ENCODE data around the gene TERT.

GRCh38 chr5:1285883-1286291 is 9.0 kb downstream of the TERT start:
- TF ChIP-seq, protein P1, sequence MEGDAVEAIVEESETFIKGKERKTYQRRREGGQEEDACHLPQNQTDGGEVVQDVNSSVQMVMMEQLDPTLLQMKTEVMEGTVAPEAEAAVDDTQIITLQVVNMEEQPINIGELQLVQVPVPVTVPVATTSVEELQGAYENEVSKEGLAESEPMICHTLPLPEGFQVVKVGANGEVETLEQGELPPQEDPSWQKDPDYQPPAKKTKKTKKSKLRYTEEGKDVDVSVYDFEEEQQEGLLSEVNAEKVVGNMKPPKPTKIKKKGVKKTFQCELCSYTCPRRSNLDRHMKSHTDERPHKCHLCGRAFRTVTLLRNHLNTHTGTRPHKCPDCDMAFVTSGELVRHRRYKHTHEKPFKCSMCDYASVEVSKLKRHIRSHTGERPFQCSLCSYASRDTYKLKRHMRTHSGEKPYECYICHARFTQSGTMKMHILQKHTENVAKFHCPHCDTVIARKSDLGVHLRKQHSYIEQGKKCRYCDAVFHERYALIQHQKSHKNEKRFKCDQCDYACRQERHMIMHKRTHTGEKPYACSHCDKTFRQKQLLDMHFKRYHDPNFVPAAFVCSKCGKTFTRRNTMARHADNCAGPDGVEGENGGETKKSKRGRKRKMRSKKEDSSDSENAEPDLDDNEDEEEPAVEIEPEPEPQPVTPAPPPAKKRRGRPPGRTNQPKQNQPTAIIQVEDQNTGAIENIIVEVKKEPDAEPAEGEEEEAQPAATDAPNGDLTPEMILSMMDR (IDR thresholded peaks at IDR 0.05) = no peak
- TF ChIP-seq POLR2A (IDR thresholded peaks at IDR 0.05) (no peak), POLR2AphosphoS5 (IDR thresholded peaks at IDR 0.05) (no peak)

Measured in prostate gland (tissue), 2 donors.